Tracheal epithelial cell (primary cell): ENCODE data around the gene COPS8. TPM values are rescaled to one million over a fixed set of nuclear protein-coding genes. Genes with fewer than 3 reads are reported as not detected.

Experiments
- total RNA-seq: library from RNA; depleted of rRNA; stranded (reverse); fragments of >200 nt; gene quantifications from 2 replicates; pipeline ENCODE4 v1.2.1, GENCODE V29; 2014

Gene COPS8
- 80.0 and 82.3 TPM in 2 replicates for total RNA-seq

GRCh38 chr2:237085248-237086221, at the start of gene COPS8:
Gene COPS8 (plus strand): TSS chr2:237085889. CDS start chr2:237085965, 76 bp downstream.

